Omental fat pad (tissue), 4 donors: ENCODE measurements around the gene MIGA2. TPM values are rescaled to one million over a fixed set of nuclear protein-coding genes. Genes with fewer than 3 reads are reported as not detected.

Experiments
- ATAC-seq: fragments of 150-250 bp; one replicate; pipeline ENCODE4 v1.9.1; 2016; ENCODE audit warnings: mild to moderate bottlenecking, moderate library complexity; ENCODE audit not compliant: low FRiP score
- DNase-seq: peaks from one replicate; pipeline ENCODE4 v3.0.0-alpha.2; 2019; ENCODE audit warnings: low spot score
- CTCF ChIP-seq, 3 donors: fragments of 450-650 bp; IDR thresholded peaks; one replicate each; pipeline ENCODE4 v1.5.1; 2016 to 2017; ENCODE audit warnings: antibody characterized with exemption in 3 of 3, mild to moderate bottlenecking in 3 of 3, moderate library complexity in 2 of 3
- total RNA-seq, 4 donors: library from RNA; depleted of rRNA; stranded (reverse); fragments of >200 nt; gene quantifications; one replicate each; pipeline ENCODE4 v1.1.0, GENCODE V29; 2016

Gene MIGA2
- total RNA-seq, 4 donors from 2014 or later: 19.4 to 38.5 (median 20.9) TPM

- TF ChIP-seq CTCF (IDR thresholded peaks at IDR 0.05): no peak
- ATAC-seq (no peak), DNase-seq (no peak)
Observed at GRCh38 chr9:129094387-129095169, 58.2 kb downstream of the MIGA2 start.

GRCh38 chr9:129095170-129095667, 58.8 kb downstream of the MIGA2 start:
- no peak for TF ChIP-seq CTCF (IDR thresholded peaks at IDR 0.05)
- DNase-seq (no peak), ATAC-seq (no peak)

GRCh38 chr9:129095908-129096307, 59.5 kb downstream of the MIGA2 start:
- no peak for ATAC-seq
- no peak for TF ChIP-seq CTCF (IDR thresholded peaks at IDR 0.05)
- DNase-seq: no peak

- no peak for DNase-seq
- no peak for ATAC-seq
- no peak for TF ChIP-seq CTCF (IDR thresholded peaks at IDR 0.05)
Observed at GRCh38 chr9:129097671-129098306, 61.4 kb downstream of the MIGA2 start.

GRCh38 chr9:129098328-129098727, 61.9 kb downstream of the MIGA2 start:
- no peak for TF ChIP-seq CTCF (IDR thresholded peaks at IDR 0.05)
- ATAC-seq (no peak), DNase-seq (no peak)

GRCh38 chr9:129100383-129101169, 64.2 kb downstream of the MIGA2 start:
- DNase-seq (no peak), ATAC-seq (no peak)
- TF ChIP-seq CTCF (IDR thresholded peaks at IDR 0.05): no peak
